Cerebellar cortex (tissue), 1 donor: Measurements from ENCODE around the gene DPCD.
"Not testable (repeated sequence)": the region's sequence is repeated elsewhere in the genome, so short reads cannot be mapped to it uniquely, and the experiment has no call there.

ENCODE experiments used
- DNase-seq: peaks from one replicate; pipeline ENCODE4 v3.0.0-alpha.2; 2015; ENCODE audit warnings: low spot score

Gene DPCD

GRCh38 chr10:101619983-101620382 lies 31.9 kb downstream of the DPCD start:
- DNase-seq: no peak

- DNase-seq: no peak
Measured at GRCh38 chr10:101623528-101623927, 35.4 kb downstream of the DPCD start.

GRCh38 chr10:101624526-101625102 lies 36.5 kb downstream of the DPCD start:
- no peak for DNase-seq

- no peak for DNase-seq
Measured at GRCh38 chr10:101625821-101626412, 37.8 kb downstream of the DPCD start.

GRCh38 chr10:101629837-101630632 lies 41.9 kb downstream of the DPCD start:
- DNase-seq: no peak

GRCh38 chr10:101630633-101630920 lies 42.5 kb downstream of the DPCD start:
- no peak for DNase-seq

- DNase-seq: no peak
Measured at GRCh38 chr10:101631821-101632475, 43.8 kb downstream of the DPCD start.

- not testable (repeated sequence) for DNase-seq
Measured at GRCh38 chr10:101633510-101633909, 45.4 kb downstream of the DPCD start.

GRCh38 chr10:101639141-101639900 lies 51.2 kb downstream of the DPCD start:
- DNase-seq: peak; percentile 55

- DNase-seq: no peak
Measured at GRCh38 chr10:101643546-101643945, 55.4 kb downstream of the DPCD start.

- no peak for DNase-seq
Measured at GRCh38 chr10:101644002-101644401, 55.9 kb downstream of the DPCD start.

- no peak for DNase-seq
Measured at GRCh38 chr10:101645659-101646058, 57.5 kb downstream of the DPCD start.

GRCh38 chr10:101646364-101646763 lies 58.2 kb downstream of the DPCD start:
- DNase-seq: peak; percentile 33

GRCh38 chr10:101647255-101647654 lies 59.1 kb downstream of the DPCD start:
- DNase-seq: no peak

- no peak for DNase-seq
Measured at GRCh38 chr10:101649525-101650085, 61.5 kb downstream of the DPCD start.

- DNase-seq: no peak
Measured at GRCh38 chr10:101650863-101651262, 62.7 kb downstream of the DPCD start.

- no peak for DNase-seq
Measured at GRCh38 chr10:101651336-101651735, 63.2 kb downstream of the DPCD start.

GRCh38 chr10:101653536-101653935 lies 65.4 kb downstream of the DPCD start:
- no peak for DNase-seq

GRCh38 chr10:101655570-101655969 lies 67.4 kb downstream of the DPCD start:
- no peak for DNase-seq

GRCh38 chr10:101656890-101657289 lies 68.8 kb downstream of the DPCD start:
- no peak for DNase-seq

- DNase-seq: no peak
Measured at GRCh38 chr10:101658975-101659374, 70.9 kb downstream of the DPCD start.
